Measurements from ENCODE around the gene CARTPT.

CARTPT gene

GRCh38 chr5:71732011-71732410 is 12.9 kb downstream of the CARTPT start:
- no peak for DNase-seq (ENCODE audit: insufficient read length, low spot score)
- FAIRE-seq: no peak
- no peak for TF ChIP-seq CTCF (IDR thresholded peaks at IDR 0.05; ENCODE audit: insufficient read depth, missing control alignments)

GRCh38 chr5:71734141-71734540 is 15.1 kb downstream of the CARTPT start:
- no peak for TF ChIP-seq CTCF (IDR thresholded peaks at IDR 0.05; ENCODE audit: insufficient read depth, missing control alignments)
- DNase-seq (ENCODE audit: insufficient read length, low spot score): no peak
- FAIRE-seq: no peak

- TF ChIP-seq CTCF (IDR thresholded peaks at IDR 0.05; ENCODE audit: insufficient read depth, missing control alignments): no peak
- FAIRE-seq: no peak
- no peak for DNase-seq (ENCODE audit: insufficient read length, low spot score)
These were observed 19.0 kb downstream of the CARTPT start for GRCh38 chr5:71737931-71738539.

- no peak for FAIRE-seq
- no peak for DNase-seq (ENCODE audit: insufficient read length, low spot score)
- no peak for TF ChIP-seq CTCF (IDR thresholded peaks at IDR 0.05; ENCODE audit: insufficient read depth, missing control alignments)
These were observed 19.7 kb downstream of the CARTPT start for GRCh38 chr5:71738662-71739361.

- TF ChIP-seq CTCF (IDR thresholded peaks at IDR 0.05; ENCODE audit: insufficient read depth, missing control alignments): no peak
- FAIRE-seq (no peak), DNase-seq (ENCODE audit: insufficient read length, low spot score) (no peak)
These were observed 21.1 kb downstream of the CARTPT start for GRCh38 chr5:71740015-71740753.

GRCh38 chr5:71743155-71743554 is 24.1 kb downstream of the CARTPT start:
- TF ChIP-seq CTCF (IDR thresholded peaks at IDR 0.05; ENCODE audit: insufficient read depth, missing control alignments): no peak
- no peak for DNase-seq (ENCODE audit: insufficient read length, low spot score)
- no peak for FAIRE-seq

All from D721Med (cell line).